ENCODE results near the gene SCNN1G.
"Not testable (repeated sequence)": the region's sequence is repeated elsewhere in the genome, so short reads cannot be mapped to it uniquely, and the experiment has no call there.

The SCNN1G gene, protein sequence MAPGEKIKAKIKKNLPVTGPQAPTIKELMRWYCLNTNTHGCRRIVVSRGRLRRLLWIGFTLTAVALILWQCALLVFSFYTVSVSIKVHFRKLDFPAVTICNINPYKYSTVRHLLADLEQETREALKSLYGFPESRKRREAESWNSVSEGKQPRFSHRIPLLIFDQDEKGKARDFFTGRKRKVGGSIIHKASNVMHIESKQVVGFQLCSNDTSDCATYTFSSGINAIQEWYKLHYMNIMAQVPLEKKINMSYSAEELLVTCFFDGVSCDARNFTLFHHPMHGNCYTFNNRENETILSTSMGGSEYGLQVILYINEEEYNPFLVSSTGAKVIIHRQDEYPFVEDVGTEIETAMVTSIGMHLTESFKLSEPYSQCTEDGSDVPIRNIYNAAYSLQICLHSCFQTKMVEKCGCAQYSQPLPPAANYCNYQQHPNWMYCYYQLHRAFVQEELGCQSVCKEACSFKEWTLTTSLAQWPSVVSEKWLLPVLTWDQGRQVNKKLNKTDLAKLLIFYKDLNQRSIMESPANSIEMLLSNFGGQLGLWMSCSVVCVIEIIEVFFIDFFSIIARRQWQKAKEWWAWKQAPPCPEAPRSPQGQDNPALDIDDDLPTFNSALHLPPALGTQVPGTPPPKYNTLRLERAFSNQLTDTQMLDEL

DNA sequence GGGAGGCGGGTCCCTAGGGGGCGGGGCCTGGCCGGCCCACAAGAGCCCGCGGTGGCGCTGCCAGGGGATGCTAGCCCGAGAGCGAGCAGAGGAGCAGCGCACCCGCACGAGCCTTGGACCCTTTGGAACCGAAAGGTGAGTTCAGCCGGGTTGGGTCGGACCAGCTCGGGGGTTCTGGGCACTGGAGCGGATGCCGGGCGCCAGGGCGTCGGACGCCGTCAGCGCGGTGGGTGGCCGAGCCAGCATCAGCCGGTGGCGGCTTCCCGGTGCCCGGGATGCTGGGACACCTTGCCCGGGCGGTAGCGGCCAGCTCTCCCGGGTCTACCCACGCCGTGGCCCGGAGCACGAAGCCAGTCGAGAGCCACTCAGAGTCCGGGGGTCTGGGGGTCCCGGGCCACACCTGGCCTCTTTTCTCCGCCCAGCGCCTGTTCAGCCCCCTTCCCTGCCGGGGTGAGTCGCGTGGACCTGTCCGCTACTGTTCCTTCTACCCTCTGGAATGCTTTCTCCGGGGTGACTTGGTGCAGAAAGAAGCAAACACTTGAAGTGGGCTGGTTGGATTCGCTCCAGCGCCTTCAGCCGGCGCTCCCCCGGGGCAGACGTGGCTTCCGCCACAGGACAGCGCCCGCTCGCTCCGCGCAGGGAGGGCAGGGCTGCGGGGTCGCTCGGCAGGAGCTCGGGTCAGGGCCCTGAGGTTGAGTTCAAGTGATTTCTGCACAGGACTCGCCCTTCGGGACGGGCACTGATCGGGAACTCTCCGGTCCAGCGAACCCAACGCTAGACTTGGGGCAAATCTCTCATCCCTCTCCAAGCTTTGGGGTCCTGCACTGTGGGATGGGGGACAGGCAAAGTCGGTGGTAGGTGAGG, at the start of gene SCNN1G:
Gene SCNN1G, plus strand, starts transcription at position 67 of the 864 bp plus-strand sequence. CDS start 3,527 bp downstream, outside the sequence.
- in situ Hi-C loops (cut with HindIII; ENCODE audit: low pct_ligation_motif_present, low pct_unique_long_range_greater_than_20kb, low sequenced_read_pairs) = loop anchor here (25.0 kb wide), 1 partner anchor 254 kb away; no protein-coding TSS in a partner anchor
- DNase-seq = peak; percentile 14

DNA sequence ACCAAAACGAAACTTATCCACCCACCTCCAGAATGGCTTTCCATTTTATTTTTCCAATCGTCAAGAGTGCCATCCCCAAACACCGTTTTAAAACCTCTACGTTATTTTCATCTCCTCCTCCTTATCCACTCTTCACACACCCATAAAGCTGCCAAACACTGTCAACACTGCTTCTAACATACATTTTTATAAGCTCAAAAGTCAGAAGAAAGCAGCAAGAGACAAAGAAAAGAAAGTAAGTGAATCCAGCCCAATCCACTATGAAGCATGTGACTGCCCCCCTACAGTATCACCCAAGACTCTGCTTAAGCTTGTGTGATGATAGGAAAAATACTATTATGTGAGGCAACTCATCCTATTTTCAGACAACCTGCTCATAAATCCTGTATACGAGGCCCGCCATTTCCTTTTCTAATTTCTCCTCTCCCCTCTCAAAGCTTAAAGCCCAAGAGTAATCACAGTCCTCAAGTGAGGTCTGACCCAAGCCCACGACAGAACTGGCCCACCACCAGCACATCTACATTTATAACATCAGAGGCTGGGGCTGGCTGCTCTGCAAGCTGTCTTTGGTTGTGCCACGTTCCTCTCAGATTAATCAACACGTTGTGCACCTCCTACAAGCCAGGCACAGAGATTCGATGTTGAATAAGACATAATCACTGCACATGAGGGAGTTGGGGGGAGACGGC, 49.6 kb upstream of the SCNN1G start:
- DNase-seq = no peak
- in situ Hi-C loops (cut with HindIII; ENCODE audit: low pct_ligation_motif_present, low pct_unique_long_range_greater_than_20kb, low sequenced_read_pairs) = no loop called here

DNA sequence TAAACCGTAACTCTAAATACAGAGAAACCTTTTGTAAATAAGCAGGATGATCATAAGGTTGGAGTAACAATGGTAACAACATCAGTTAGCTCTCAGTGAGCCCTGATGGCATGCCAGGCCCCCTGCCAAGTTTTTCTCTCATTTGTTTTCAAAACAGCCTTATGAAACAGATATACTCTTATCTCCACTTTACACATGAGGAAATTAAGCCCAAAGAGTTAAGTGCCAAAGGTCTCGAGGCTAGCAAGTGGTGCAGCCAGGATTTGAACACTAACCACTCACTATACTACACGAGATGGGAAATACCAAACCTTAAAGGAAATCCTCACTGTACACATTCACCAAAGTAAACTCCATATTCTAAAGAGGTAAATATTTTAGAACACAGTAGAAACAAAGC, 48.3 kb upstream of the SCNN1G start:
- in situ Hi-C loops (cut with HindIII; ENCODE audit: low pct_ligation_motif_present, low pct_unique_long_range_greater_than_20kb, low sequenced_read_pairs) = no loop called here

DNA sequence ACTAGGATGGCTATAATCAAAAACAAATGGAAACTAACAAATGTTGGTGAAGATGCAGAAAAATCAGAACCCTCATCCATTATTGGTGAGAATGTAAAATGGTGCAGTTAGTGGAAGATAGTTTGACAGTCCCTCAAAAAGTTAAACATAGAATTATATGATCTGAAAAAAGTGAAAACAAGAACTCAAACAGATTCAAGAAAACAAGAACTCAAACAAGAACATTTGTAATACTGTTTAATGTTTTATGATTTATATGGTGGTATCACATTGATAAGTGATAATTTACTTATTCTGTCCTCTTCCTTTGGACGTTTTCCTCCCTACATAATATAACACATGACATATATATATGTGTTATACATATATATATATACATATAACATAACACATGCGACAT, 45.3 kb upstream of the SCNN1G start:
- no peak for DNase-seq
- in situ Hi-C loops (cut with HindIII; ENCODE audit: low pct_ligation_motif_present, low pct_unique_long_range_greater_than_20kb, low sequenced_read_pairs) = no loop called here

More for the DNA sequence above, 48.3 kb upstream of the SCNN1G start:
- DNase-seq = no peak

DNA sequence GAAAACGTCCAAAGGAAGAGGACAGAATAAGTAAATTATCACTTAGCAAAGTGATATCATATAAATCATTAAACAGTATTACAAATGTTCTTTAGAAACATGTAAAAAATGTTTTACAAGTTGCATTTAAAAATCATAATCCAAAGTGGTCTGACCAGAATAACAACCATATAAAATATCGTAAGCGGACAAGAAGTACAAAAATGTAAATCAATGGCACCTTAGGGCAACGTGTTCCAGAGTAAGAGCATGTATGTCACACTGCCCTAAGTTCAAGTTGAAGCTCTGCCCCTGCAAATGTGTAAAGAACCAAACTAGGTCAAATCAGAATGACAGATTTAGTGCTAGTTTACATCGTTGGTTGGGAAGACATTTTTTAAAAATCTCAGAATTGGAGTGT, 44.7 kb upstream of the SCNN1G start:
- no peak for DNase-seq
- in situ Hi-C loops (cut with HindIII; ENCODE audit: low pct_ligation_motif_present, low pct_unique_long_range_greater_than_20kb, low sequenced_read_pairs) = no loop called here

DNA sequence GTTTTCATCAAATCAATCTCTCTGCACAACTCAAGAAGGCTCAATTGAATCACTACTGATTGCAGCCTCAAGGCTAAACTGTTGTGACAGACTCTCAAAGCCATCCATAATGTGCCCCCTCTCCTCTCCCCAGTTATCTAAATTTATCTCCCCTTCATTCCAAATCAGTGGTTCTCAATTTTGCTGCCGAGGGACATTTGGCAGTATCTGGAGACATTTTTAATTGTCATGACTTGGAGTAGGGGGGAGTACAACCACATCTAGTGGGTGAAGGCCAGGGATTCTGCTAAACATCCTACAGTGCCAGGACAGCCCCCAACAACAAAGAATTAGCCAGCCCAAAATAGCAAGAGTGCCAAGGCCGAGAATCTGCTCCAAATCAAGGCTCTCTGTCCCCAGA, 42.4 kb upstream of the SCNN1G start:
- DNase-seq = no peak
- in situ Hi-C loops (cut with HindIII; ENCODE audit: low pct_ligation_motif_present, low pct_unique_long_range_greater_than_20kb, low sequenced_read_pairs) = no loop called here

DNA sequence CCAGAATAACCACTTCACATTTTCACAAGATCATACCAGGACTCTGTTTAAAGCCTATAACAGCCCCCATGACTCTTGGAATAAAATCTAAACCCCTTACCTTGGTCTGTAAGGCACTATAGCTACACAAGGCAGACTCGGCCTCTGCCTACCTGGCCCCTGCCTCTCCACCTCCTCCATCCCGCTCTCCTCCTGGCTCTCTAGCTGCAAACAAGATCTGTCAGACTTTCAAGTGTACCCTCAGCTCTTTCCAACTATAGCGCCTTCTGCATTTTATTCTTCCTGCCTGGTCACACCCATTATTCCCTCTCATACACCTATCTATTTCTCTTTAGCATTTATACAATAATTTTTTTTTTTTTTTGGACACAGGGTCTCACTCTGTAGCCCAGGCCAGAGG, 41.5 kb upstream of the SCNN1G start:
- DNase-seq = no peak
- in situ Hi-C loops (cut with HindIII; ENCODE audit: low pct_ligation_motif_present, low pct_unique_long_range_greater_than_20kb, low sequenced_read_pairs) = no loop called here

DNA sequence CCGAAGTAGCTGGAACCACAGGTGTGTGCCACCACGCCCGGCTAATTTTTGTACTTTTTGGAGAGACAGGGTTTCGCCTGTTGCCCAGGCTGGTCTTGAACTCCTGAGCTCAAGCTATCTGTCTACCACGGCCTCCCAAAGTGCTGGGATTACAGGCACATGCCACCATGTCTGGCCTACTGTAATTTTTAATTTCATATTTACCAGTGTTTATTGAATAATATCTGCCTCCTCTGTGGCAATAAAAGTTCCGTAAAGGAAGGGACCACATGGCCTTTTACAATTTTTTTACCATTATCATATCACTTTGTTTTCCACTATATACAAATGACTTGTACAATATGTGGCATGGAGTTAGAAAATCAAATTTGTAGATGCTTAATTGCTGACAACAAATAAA, 41.0 kb upstream of the SCNN1G start:
- in situ Hi-C loops (cut with HindIII; ENCODE audit: low pct_ligation_motif_present, low pct_unique_long_range_greater_than_20kb, low sequenced_read_pairs) = no loop called here
- no peak for DNase-seq

DNA sequence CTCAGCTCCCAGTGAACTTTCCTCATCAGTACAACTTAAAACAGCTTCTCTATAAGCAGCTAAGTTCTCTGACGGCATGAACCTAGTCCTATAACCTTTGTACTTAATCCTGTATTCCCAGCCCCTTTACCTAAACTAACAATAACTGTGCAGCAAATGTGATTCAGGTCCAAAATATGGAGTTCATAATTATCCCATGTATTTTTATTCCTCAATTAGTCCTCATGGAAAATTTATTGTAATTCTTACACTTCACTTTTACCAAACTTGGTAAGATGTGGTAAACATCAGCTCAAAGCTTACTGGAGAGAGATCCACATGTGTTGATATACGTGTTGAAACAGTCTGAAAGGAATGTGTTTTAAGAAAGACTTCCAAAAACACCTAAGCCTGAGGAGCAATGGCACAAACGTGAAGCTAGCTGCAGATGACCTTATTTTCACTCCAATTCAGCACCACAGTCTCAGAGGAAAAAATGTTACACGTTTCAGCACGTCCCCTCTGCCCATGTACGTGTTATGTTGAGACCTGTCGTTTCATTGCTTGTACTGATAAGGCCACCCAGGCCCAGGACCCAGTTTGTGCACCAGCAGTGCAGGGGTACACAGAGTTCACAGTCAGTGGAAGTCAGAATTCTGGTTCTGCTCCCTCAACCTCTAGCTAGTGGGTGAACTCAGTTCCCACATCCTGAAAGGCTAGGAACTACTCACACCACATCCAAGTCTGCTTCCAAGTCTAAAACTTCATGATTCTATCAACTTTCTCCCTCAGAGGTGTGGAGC, 40.4 kb upstream of the SCNN1G start:
- DNase-seq = no peak
- in situ Hi-C loops (cut with HindIII; ENCODE audit: low pct_ligation_motif_present, low pct_unique_long_range_greater_than_20kb, low sequenced_read_pairs) = no loop called here

DNA sequence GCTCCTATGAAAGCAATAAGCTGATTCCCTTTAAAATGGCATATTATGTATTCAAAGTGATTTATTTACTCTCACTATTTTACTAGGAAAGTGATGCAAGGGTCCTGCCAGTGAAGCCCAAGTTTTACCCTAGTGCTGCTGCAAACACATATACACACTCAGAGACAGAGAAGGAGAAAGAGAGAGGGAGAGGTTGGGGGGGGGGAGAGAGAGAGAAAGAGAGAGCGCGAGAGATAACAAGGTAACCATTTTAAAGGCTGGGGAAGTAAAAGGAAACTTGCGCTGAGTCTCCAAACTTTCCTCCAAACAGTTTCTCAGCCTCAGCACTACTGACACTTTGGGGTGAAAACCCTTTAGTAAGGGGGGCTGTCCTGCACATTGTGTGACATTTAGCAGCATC, 39.2 kb upstream of the SCNN1G start:
- in situ Hi-C loops (cut with HindIII; ENCODE audit: low pct_ligation_motif_present, low pct_unique_long_range_greater_than_20kb, low sequenced_read_pairs) = no loop called here
- DNase-seq = no peak

DNA sequence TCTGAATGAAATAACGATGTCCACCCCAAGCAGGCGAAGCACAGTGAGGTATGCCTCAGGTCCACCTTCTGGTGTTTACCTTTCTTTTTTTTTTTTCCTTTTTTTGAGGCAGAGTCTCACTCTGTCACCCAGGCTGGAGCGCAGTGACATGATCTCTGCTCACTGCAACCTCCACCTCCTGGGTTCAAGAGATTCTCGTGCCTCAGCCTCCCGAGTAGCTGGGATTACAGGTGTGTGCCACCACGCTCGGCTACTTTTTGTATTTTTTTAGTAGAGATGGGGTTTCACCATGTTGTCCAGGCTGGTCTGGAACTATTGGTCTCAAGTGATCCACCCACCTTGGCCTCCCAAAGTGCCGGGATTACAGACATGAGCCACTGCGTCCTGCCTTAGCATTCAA, 38.2 kb upstream of the SCNN1G start:
- in situ Hi-C loops (cut with HindIII; ENCODE audit: low pct_ligation_motif_present, low pct_unique_long_range_greater_than_20kb, low sequenced_read_pairs) = not testable (repeated sequence)

DNA sequence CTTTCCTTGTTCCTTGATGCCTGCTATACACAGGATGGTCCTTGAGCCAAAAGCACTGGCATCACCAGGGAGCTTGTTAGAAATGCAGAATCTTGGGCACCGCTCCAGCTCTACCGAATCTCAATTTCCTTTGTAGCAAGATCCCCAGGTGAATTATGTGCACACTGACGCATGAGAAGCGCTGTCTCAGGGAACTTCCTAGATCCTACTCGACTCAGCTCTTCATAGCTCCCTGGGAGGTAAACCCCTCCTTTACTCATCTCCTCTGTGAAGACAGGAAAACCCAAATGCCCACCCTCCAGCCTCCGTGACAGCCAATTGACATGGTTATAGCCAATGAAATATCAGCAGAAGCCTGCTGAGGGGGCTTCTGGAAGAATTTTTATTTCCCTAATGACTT, 37.4 kb upstream of the SCNN1G start:
- DNase-seq = peak; percentile 86
- in situ Hi-C loops (cut with HindIII; ENCODE audit: low pct_ligation_motif_present, low pct_unique_long_range_greater_than_20kb, low sequenced_read_pairs) = no loop called here

More for the DNA sequence above, 38.2 kb upstream of the SCNN1G start:
- not testable (repeated sequence) for DNase-seq

DNA sequence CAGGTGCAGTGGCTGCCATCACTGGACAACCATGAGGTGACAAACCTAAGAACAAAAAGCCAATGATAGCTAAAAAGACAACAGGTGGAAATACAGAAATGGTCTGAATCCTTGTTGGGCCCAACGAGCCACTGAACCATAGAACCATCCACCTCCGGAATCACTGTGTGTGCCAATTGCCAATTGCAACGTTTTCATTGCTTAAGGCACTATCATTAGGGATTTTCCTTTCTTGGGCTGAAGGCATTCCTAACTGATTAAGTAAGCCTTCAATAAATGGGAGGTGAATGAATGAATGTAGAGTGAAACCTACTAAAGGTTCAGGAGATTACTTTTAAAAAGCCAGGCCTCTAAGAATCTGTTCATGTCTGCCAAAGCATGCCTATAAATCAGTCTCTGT, 36.9 kb upstream of the SCNN1G start:
- in situ Hi-C loops (cut with HindIII; ENCODE audit: low pct_ligation_motif_present, low pct_unique_long_range_greater_than_20kb, low sequenced_read_pairs) = no loop called here

DNA sequence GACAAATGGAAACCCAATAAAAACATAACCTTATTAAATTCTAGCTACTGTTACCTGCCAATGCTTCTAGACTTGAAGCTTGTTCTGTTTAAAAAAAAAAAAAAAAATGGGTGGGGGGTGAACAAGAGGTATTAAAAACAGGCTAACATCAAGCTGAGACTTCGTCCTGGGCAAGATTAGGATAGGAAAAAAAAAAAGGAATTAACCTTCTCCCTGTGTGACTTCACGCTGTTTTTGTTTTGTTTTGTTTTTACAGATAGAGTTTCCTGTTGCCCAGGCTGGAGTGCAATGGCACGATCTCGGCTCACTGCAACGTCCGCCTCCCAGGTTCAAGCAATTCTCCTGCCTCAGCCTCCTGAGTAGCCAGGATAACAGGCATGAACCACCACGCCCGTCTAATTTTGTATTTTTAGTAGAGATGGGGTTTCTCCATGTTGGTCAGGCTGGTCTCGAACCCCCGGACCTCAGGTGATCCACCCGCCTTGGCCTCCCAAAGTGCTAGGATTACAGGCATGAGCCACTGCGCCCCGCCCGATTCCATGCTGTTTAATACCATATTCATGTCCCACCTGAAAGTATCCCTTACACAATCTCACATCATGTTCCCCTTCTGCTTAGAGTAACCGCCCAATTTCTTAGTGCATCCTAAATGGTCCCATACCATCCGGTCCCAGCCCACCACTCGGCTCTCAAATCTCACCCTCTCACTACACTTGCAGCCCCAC, 35.5 kb upstream of the SCNN1G start:
- in situ Hi-C loops (cut with HindIII; ENCODE audit: low pct_ligation_motif_present, low pct_unique_long_range_greater_than_20kb, low sequenced_read_pairs) = no loop called here
- no peak for DNase-seq

More for the DNA sequence above, 36.9 kb upstream of the SCNN1G start:
- DNase-seq = peak; percentile 96

DNA sequence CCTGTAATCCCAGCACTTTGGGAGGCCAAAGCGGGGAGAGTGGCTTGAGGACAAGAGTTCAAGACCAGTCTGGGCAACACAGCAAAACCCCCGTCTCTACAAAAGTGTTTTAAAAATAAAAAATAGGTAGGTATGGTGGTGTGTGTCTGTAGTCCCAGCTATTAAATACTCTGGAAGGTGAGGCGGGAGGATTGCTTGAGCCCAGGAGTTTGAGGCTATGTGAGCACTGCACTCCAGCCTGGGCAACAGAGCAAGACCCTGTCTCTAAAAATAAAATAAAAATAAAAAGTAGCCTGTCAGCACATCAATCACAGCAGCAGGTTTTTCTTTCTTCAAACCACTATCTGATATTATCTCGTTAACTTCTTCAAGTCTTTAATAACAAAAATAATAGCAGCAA, 34.9 kb upstream of the SCNN1G start:
- DNase-seq = no peak
- in situ Hi-C loops (cut with HindIII; ENCODE audit: low pct_ligation_motif_present, low pct_unique_long_range_greater_than_20kb, low sequenced_read_pairs) = no loop called here

DNA sequence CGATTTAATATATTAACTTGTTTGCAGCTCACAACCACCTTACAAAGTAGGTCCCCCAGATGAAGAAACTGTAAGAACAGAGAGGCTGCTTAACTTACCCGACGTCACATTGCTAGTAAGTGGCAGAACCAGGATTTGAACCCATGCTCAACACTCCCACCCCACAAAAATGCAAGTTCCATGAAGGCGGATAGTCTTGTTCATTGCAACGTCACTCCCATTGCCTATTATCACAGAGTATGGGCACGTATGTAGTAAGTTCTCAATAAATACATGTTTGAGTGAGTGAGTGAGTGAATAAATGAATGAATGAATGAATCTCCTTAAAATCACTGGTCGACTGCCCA, 34.4 kb upstream of the SCNN1G start:
- in situ Hi-C loops (cut with HindIII; ENCODE audit: low pct_ligation_motif_present, low pct_unique_long_range_greater_than_20kb, low sequenced_read_pairs) = no loop called here
- peak; percentile 44 for DNase-seq

DNA sequence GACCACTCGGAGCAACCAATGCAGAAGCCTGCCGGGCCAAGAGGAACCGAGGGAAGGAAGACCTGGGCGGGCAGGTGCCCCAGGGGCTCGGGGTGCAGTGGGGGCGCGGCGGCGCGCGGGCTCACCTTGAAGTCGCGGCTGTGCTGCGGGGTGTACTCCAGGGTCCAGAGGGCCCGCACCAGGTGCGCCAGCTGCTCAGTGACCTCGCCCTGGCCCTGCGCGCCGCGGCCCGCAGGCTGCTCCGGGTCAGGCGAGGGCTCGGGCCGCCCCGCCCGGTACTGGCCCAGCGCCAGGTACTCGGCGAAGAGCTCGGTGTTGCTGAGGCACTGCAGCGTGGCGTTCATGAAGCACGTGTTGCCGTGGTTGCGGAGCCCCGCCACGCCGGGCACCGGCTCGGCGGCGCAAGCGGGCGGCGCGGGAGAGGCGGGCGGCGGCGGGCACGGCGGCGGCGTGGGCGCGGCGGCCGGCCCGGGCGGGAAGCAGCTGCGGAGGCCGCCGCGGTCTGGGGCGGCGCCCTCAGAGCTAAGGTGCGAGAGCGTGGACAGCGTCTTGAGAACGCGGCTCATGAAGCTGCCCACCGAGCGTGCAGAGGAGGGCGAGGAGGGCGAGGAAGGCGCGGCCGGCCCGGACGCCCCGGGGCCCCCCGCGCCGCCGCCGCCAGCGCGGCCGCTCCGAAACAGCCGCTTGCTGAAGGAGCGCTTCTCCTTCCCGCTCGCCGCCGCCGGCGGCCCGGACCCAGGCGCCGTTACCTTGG, 33.9 kb upstream of the SCNN1G start:
- DNase-seq = peak; percentile 76
- in situ Hi-C loops (cut with HindIII; ENCODE audit: low pct_ligation_motif_present, low pct_unique_long_range_greater_than_20kb, low sequenced_read_pairs) = no loop called here
